Measurements from ENCODE around the gene ATP9B.
"Not testable (repeated sequence)": the region's sequence is repeated elsewhere in the genome, so short reads cannot be mapped to it uniquely, and the experiment has no call there.

The ATP9B gene

GRCh38 chr18:79072655-79073054 lies 3.5 kb downstream of the ATP9B start:
- not testable (repeated sequence) for DNase-seq

GRCh38 chr18:79077181-79077580 lies 8.0 kb downstream of the ATP9B start:
- DNase-seq, result no peak

- not testable (repeated sequence) for DNase-seq
Measured at GRCh38 chr18:79078791-79079190, 9.6 kb downstream of the ATP9B start.

- DNase-seq, result no peak
Measured at GRCh38 chr18:79092874-79093273, 23.7 kb downstream of the ATP9B start.

GRCh38 chr18:79093986-79094385 lies 24.8 kb downstream of the ATP9B start:
- DNase-seq, result no peak

GRCh38 chr18:79095216-79095615 lies 26.0 kb downstream of the ATP9B start:
- no peak for DNase-seq

- no peak for DNase-seq
Measured at GRCh38 chr18:79100944-79101343, 31.8 kb downstream of the ATP9B start.

- DNase-seq, result no peak
Measured at GRCh38 chr18:79102886-79103285, 33.7 kb downstream of the ATP9B start.

GRCh38 chr18:79104137-79104536 lies 34.9 kb downstream of the ATP9B start:
- no peak for DNase-seq

- no peak for DNase-seq
Measured at GRCh38 chr18:79105455-79105854, 36.3 kb downstream of the ATP9B start.

- no peak for DNase-seq
Measured at GRCh38 chr18:79106084-79106483, 36.9 kb downstream of the ATP9B start.

- no peak for DNase-seq
Measured at GRCh38 chr18:79107886-79108285, 38.7 kb downstream of the ATP9B start.

- no peak for DNase-seq
Measured at GRCh38 chr18:79108549-79109215, 39.5 kb downstream of the ATP9B start.

- no peak for DNase-seq
Measured at GRCh38 chr18:79111483-79111882, 42.3 kb downstream of the ATP9B start.

GRCh38 chr18:79117385-79117784 lies 48.2 kb downstream of the ATP9B start:
- DNase-seq, result no peak

- no peak for DNase-seq
Measured at GRCh38 chr18:79117788-79118187, 48.6 kb downstream of the ATP9B start.

- DNase-seq, result no peak
Measured at GRCh38 chr18:79118797-79119196, 49.6 kb downstream of the ATP9B start.

GRCh38 chr18:79121746-79122474 lies 52.7 kb downstream of the ATP9B start:
- no peak for DNase-seq

- DNase-seq, result no peak
Measured at GRCh38 chr18:79123948-79124347, 54.8 kb downstream of the ATP9B start.

- DNase-seq, result no peak
Measured at GRCh38 chr18:79129120-79129519, 59.9 kb downstream of the ATP9B start.

GRCh38 chr18:79133724-79134123 lies 64.5 kb downstream of the ATP9B start:
- DNase-seq, result no peak

GRCh38 chr18:79135924-79136323 lies 66.7 kb downstream of the ATP9B start:
- no peak for DNase-seq

GRCh38 chr18:79136742-79137141 lies 67.5 kb downstream of the ATP9B start:
- no peak for DNase-seq

GRCh38 chr18:79139206-79139605 lies 70.0 kb downstream of the ATP9B start:
- DNase-seq, result peak in 1 of 4 experiments; percentile 1

GRCh38 chr18:79147014-79147413 lies 77.8 kb downstream of the ATP9B start:
- no peak for DNase-seq
